IMR-90 (cell line): ENCODE data around the gene MCUR1. TPM values are rescaled to one million over a fixed set of nuclear protein-coding genes. Genes with fewer than 3 reads are reported as not detected.

Source experiments
- ATAC-seq: fragments of 200-7000 bp; cut with Tn5 transposase; 2 replicates; pipeline ENCODE4 v1.9.1; 2020; ENCODE audit warnings: low read depth, mild to moderate bottlenecking, moderate library complexity
- BruUV-seq: library from RNA; stranded (reverse); fragments of 400-500 nt; replicated peaks from 2 replicates; lab custom pipeline; 2021; lab: Mats Ljungman, UMichigan
- CTCF ChIA-PET: fragments of 300-600 bp; formaldehyde crosslinking; extraction: SDS; loops from one replicate; lab custom pipeline; 2021; ENCODE audit warnings: antibody characterized with exemption; lab: Yijun Ruan, JAX
- POLR2A ChIA-PET: fragments of 300-600 bp; sonication (Branson Sonifier 250); formaldehyde crosslinking; loops from one replicate; lab custom pipeline; 2022; ENCODE audit warnings: antibody characterized with exemption; ENCODE audit not compliant: unreplicated experiment; lab: Charles Lee
- DNase-seq: peaks from one replicate; pipeline ENCODE4 v3.0.0; 2013
- H2AFZ ChIP-seq: replicated peaks from 2 replicates; pipeline ENCODE3; 2013; ENCODE audit warnings: low read length, mild to moderate bottlenecking; ENCODE audit not compliant: poor library complexity
- H2AK5ac ChIP-seq: 2 replicates; pipeline ENCODE4 v1.6.1; 2013; ENCODE audit warnings: low read depth, low read length, inconsistent platforms
- H2AK9ac ChIP-seq: replicated peaks from 2 replicates; pipeline ENCODE3; 2013; ENCODE audit warnings: mild to moderate bottlenecking, low read depth, low read length, moderate library complexity; ENCODE audit not compliant: poor library complexity
- H2BK120ac ChIP-seq: 2 replicates; pipeline ENCODE4 v1.6.1; 2013; ENCODE audit warnings: low read depth, low read length, inconsistent platforms
- H2BK15ac ChIP-seq: 3 replicates; pipeline ENCODE4 v1.6.1; 2013; ENCODE audit warnings: low read depth, low read length, inconsistent platforms
- H2BK20ac ChIP-seq: 2 replicates; pipeline ENCODE4 v1.6.1; 2013; ENCODE audit warnings: low read depth, mild to moderate bottlenecking, inconsistent platforms, low read length, moderate library complexity
- H2BK5ac ChIP-seq: 2 replicates; pipeline ENCODE4 v1.6.1; 2013; ENCODE audit warnings: mild to moderate bottlenecking, low read depth, low read length, inconsistent platforms; ENCODE audit not compliant: poor library complexity, severe bottlenecking
- H3K14ac ChIP-seq: replicated peaks from 2 replicates; pipeline ENCODE4 v1.6.1; 2013; ENCODE audit warnings: low read depth, low read length, inconsistent platforms
- H3K18ac ChIP-seq: 2 replicates; pipeline ENCODE4 v1.6.1; 2013; ENCODE audit warnings: low read depth, low read length, control low read depth
- H3K23ac ChIP-seq: 2 replicates; pipeline ENCODE4 v1.6.1; 2013; ENCODE audit warnings: low read depth, low read length, inconsistent platforms
- H3K27ac ChIP-seq: 2 replicates; pipeline ENCODE4 v1.5.1; 2013; ENCODE audit warnings: mild to moderate bottlenecking, control low read depth, low read length; ENCODE audit not compliant: insufficient read depth
- H3K27me3 ChIP-seq: 2 replicates; pipeline ENCODE4 v1.6.1; 2013; ENCODE audit warnings: low read length; ENCODE audit not compliant: control insufficient read depth, insufficient read depth
- H3K36me3 ChIP-seq: 2 replicates; pipeline ENCODE4 v1.6.1; 2013; ENCODE audit warnings: low read length, mixed read lengths; ENCODE audit not compliant: control insufficient read depth, insufficient read depth
- H3K4ac ChIP-seq: 2 replicates; pipeline ENCODE4 v1.6.1; 2013; ENCODE audit warnings: low read depth, low read length, inconsistent platforms
- H3K4me1 ChIP-seq: 2 replicates; pipeline ENCODE4 v1.6.1; 2013; ENCODE audit warnings: low read length, mixed read lengths; ENCODE audit not compliant: control insufficient read depth, insufficient read depth
- H3K4me2 ChIP-seq: 2 replicates; pipeline ENCODE4 v1.6.1; 2013; ENCODE audit warnings: low read depth, mild to moderate bottlenecking, control low read depth, low read length, moderate library complexity
- H3K4me3 ChIP-seq: 2 replicates; pipeline ENCODE4 v1.5.1; 2013; ENCODE audit warnings: low read depth, mild to moderate bottlenecking, control low read depth, low read length, moderate library complexity; ENCODE audit not compliant: insufficient read depth
- H3K56ac ChIP-seq: 2 replicates; pipeline ENCODE4 v1.6.1; 2013; ENCODE audit warnings: low read length, inconsistent platforms; ENCODE audit not compliant: insufficient read depth; ENCODE audit errors: extremely low read depth
- H3K79me1 ChIP-seq, 2 experiments: 2 replicates each; pipeline ENCODE4 v1.6.1; 2013; ENCODE audit warnings: low read length in 2 of 2, inconsistent platforms in 1 of 2, low read depth in 1 of 2
- H3K9ac ChIP-seq: 2 replicates; pipeline ENCODE4 v1.6.1; 2013; ENCODE audit warnings: low read depth, low read length, control low read depth
- H3K9me1 ChIP-seq: 2 replicates; pipeline ENCODE4 v1.6.1; 2013; ENCODE audit warnings: low read length, inconsistent platforms; ENCODE audit not compliant: insufficient read depth
- H3K9me3 ChIP-seq: 2 replicates; pipeline ENCODE4 v1.6.1; 2013; ENCODE audit warnings: low read length; ENCODE audit not compliant: control insufficient read depth, insufficient read depth
- H4K20me1 ChIP-seq: 2 replicates; pipeline ENCODE4 v1.6.1; 2013; ENCODE audit warnings: low read length, inconsistent platforms; ENCODE audit not compliant: insufficient read depth
- H4K5ac ChIP-seq: 2 replicates; pipeline ENCODE4 v1.6.1; 2013; ENCODE audit warnings: mild to moderate bottlenecking, low read depth, low read length, control low read depth
- H4K8ac ChIP-seq, 2 experiments: 2 replicates each; pipeline ENCODE4 v1.6.1; 2013; ENCODE audit warnings: low read depth in 2 of 2, low read length in 2 of 2, control low read depth in 1 of 2, inconsistent platforms in 1 of 2
- H4K91ac ChIP-seq: 2 replicates; pipeline ENCODE4 v1.6.1; 2013; ENCODE audit warnings: low read depth, low read length, inconsistent platforms; ENCODE audit not compliant: insufficient read depth
- BHLHE40 ChIP-seq: fragments of 150-350 bp; IDR thresholded peaks from 2 replicates; pipeline ENCODE4 v1.6.1; 2016; ENCODE audit warnings: mild to moderate bottlenecking, low read depth, low read length
- CEBPB ChIP-seq: IDR thresholded peaks from 2 replicates; pipeline ENCODE4 v1.6.1; 2012; ENCODE audit warnings: low read depth, low read length, improper control_type of control experiment
- CHD1 ChIP-seq: IDR thresholded peaks from 2 replicates; pipeline ENCODE4 v1.6.1; 2012; ENCODE audit warnings: low read depth, low read length, improper control_type of control experiment
- CTCF ChIP-seq: conservative IDR thresholded peaks from 2 replicates; pipeline ENCODE4 v1.5.1; 2012; ENCODE audit warnings: mild to moderate bottlenecking, low read depth, low read length, improper control_type of control experiment
- ELK1 ChIP-seq: fragments of 150-350 bp; IDR thresholded peaks from 2 replicates; pipeline ENCODE4 v1.6.1; 2016; ENCODE audit warnings: low read depth, mild to moderate bottlenecking, low read length, moderate library complexity, borderline replicate concordance
- MAFK ChIP-seq: IDR thresholded peaks from 2 replicates; pipeline ENCODE4 v1.6.1; 2012; ENCODE audit warnings: low read depth, low read length, improper control_type of control experiment
- MAZ ChIP-seq: IDR thresholded peaks from 2 replicates; pipeline ENCODE4 v1.6.1; 2012; ENCODE audit warnings: low read depth, mild to moderate bottlenecking, low read length, improper control_type of control experiment, moderate library complexity, borderline replicate concordance
- MXI1 ChIP-seq: IDR thresholded peaks from 2 replicates; pipeline ENCODE4 v1.6.1; 2012; ENCODE audit warnings: low read depth, mild to moderate bottlenecking, low read length, moderate library complexity, borderline replicate concordance
- NFE2L2 ChIP-seq: fragments of 150-350 bp; IDR thresholded peaks from 2 replicates; pipeline ENCODE4 v1.6.1; 2016; ENCODE audit warnings: low read depth, mild to moderate bottlenecking, low read length
- POLR2A ChIP-seq: IDR thresholded peaks from 2 replicates; pipeline ENCODE4 v1.6.1; 2012; ENCODE audit warnings: mild to moderate bottlenecking, low read depth, low read length
- RAD21 ChIP-seq: IDR thresholded peaks from 2 replicates; pipeline ENCODE4 v1.6.1; 2012; ENCODE audit warnings: low read length, improper control_type of control experiment
- RCOR1 ChIP-seq: IDR thresholded peaks from 2 replicates; pipeline ENCODE4 v1.6.1; 2012; ENCODE audit warnings: mild to moderate bottlenecking, low read length, improper control_type of control experiment; ENCODE audit not compliant: insufficient replicate concordance
- RFX5 ChIP-seq: IDR thresholded peaks from 2 replicates; pipeline ENCODE4 v1.8.0; 2012; ENCODE audit warnings: low read depth, mild to moderate bottlenecking, low read length, moderate library complexity
- SMC3 ChIP-seq: fragments of 150-350 bp; IDR thresholded peaks from 2 replicates; pipeline ENCODE4 v1.6.1; 2016; ENCODE audit warnings: low read depth, mild to moderate bottlenecking, antibody characterized with exemption, low read length, moderate library complexity
- USF2 ChIP-seq: fragments of 150-350 bp; IDR thresholded peaks from 2 replicates; pipeline ENCODE4 v1.6.1; 2017; ENCODE audit warnings: mild to moderate bottlenecking, antibody characterized with exemption, low read length, low read depth
- WGBS, 2 experiments: methylation state at CpG; one replicate each; pipeline versions ENCODE4 v1.1.5 to v1.1.7; 2013; ENCODE audit warnings: missing lambda C conversion rate in 2 of 2; ENCODE audit not compliant: insufficient read length in 1 of 2; ENCODE audit errors: extremely low coverage in 2 of 2; 5-methylcytosine and 5-hydroxymethylcytosine counted together
- dilution Hi-C: fragments of 300-500 bp; cut with HindIII; formaldehyde crosslinking; loops from one replicate; pipeline ENCODE4 v1.14.3; 2018; ENCODE audit warnings: low sequenced_read_pairs; ENCODE audit not compliant: unreplicated experiment
- in situ Hi-C: fragments of 300-500 bp; cut with MboI; formaldehyde crosslinking; loops from 3 replicates; pipeline ENCODE4 v1.14.3; 2019; ENCODE audit warnings: low sequenced_read_pairs, inconsistent platforms, mixed read lengths
- intact Hi-C: fragments of 100-400 bp; cut with micrococcal nuclease; formaldehyde crosslinking; loops from 2 replicates; pipeline ENCODE4 v1.10.0; 2022
- polyA plus RNA-seq, 3 experiments: library from polyadenylated mRNA; depleted of rRNA; stranded (reverse); fragments of >200 nt; gene quantifications; 2 replicates each; pipeline ENCODE4 v1.2.3, GENCODE V29; 2012; ENCODE audit warnings: low replicate concordance in 1 of 3
- total RNA-seq: library from RNA; depleted of rRNA; stranded (reverse); fragments of >200 nt; gene quantifications from 2 replicates; pipeline ENCODE4 v1.2.3, GENCODE V29; 2012

MCUR1 gene
- total and polyA plus RNA-seq, 2 of the 4 experiments (the other 2 are of a cell fraction), result 4.1 to 6.5 TPM

- DNase-seq (no peak), ATAC-seq (no peak)
- Histone ChIP-seq H3K9ac (no peak overlapping the region), H3K4me1 (no peaks in the 10 kb centered on the region), H4K8ac (no peak overlapping the region), H2BK15ac (no peak overlapping the region), H2BK120ac (no peak overlapping the region), H2AK5ac (no peak overlapping the region), H2BK5ac (no peak overlapping the region), H3K9me1 (no peaks in the 10 kb centered on the region), H3K27me3 (peaks cover 9% of the 10 kb centered on the region), H4K20me1 (no peaks in the 10 kb centered on the region), H3K79me1 (no peaks in the 10 kb centered on the region), H3K9me3 (no peaks in the 10 kb centered on the region; the same call in 1 of the 2 replicates), H2BK20ac (no peak overlapping the region), H3K14ac (no peak overlapping the region), H2AFZ (no peak overlapping the region), H2AK9ac (no peak overlapping the region), H4K91ac (no peak overlapping the region), H3K36me3 (no peaks in the 10 kb centered on the region), H3K18ac (no peak overlapping the region), H3K23ac (no peak overlapping the region), H4K5ac (no peak overlapping the region), H3K4me2 (no peak overlapping the region), H3K27ac (no peak overlapping the region), H3K4me3 (no peak overlapping the region), H3K56ac (no peak overlapping the region), H3K4ac (no peak overlapping the region)
- BruUV-seq, result no TSS peak
- in situ Hi-C loops (no loop called here), intact Hi-C loops (no loop called here), dilution Hi-C loops (no loop called here)
- TF ChIP-seq RCOR1, result no peak
- TF ChIP-seq ELK1, result no peak
- no peak for TF ChIP-seq USF2
- TF ChIP-seq RAD21, result no peak
- no peak for TF ChIP-seq CEBPB
- TF ChIP-seq CHD1, result no peak
- TF ChIP-seq CTCF, result no peak
- TF ChIP-seq NFE2L2, result no peak
- no peak for TF ChIP-seq MAFK
- no peak for TF ChIP-seq BHLHE40
- no peak for TF ChIP-seq SMC3
- TF ChIP-seq MAZ, result no peak
- TF ChIP-seq POLR2A, result no peak
- TF ChIP-seq RFX5, result no peak
- no peak for TF ChIP-seq MXI1
- CTCF ChIA-PET, result no interaction called here
- WGBS, 2 experiments, result no CpG with 5 or more reads among the region's 1 CpG
- POLR2A ChIA-PET, result no interaction called here
Measured at GRCh38 chr6:13832778-13833177, 18.4 kb upstream of the MCUR1 start.
